Measurements from ENCODE around the gene ANK3.

ANK3 gene

DNA sequence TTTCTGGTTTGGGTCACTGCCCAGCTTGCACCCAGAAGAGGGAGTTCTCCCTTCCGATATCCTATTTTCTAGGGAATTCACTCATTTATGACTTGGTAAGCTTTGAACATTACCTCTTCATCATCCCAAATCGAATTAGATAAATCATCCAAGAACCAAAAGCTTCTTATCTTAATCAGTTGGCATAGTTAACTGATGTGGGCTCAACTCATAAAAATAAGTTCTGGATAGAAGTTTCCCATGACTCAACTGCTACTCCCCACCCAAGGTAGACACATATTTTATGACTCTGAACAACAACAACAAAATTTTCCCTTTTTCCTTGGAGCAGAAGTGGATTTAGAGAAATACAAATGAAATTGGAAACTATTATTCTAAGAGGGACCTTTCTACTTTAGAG, 380.4 kb downstream of the ANK3 start:
- intact Hi-C loops (cut with DNase I; ENCODE audit: low total_unique reads) = no loop called here
- no peaks in the 10 kb centered on the region for H3K27me3 ChIP-seq
- H3K27ac ChIP-seq = no peak overlapping the region
- no peaks in the 10 kb centered on the region for H3K36me3 ChIP-seq
- no peaks in the 10 kb centered on the region for H3K9me3 ChIP-seq
- no peak overlapping the region for H3K4me3 ChIP-seq
- DNase-seq = no peak
- H3K4me1 ChIP-seq = no peaks in the 10 kb centered on the region
- TF ChIP-seq, protein P1, sequence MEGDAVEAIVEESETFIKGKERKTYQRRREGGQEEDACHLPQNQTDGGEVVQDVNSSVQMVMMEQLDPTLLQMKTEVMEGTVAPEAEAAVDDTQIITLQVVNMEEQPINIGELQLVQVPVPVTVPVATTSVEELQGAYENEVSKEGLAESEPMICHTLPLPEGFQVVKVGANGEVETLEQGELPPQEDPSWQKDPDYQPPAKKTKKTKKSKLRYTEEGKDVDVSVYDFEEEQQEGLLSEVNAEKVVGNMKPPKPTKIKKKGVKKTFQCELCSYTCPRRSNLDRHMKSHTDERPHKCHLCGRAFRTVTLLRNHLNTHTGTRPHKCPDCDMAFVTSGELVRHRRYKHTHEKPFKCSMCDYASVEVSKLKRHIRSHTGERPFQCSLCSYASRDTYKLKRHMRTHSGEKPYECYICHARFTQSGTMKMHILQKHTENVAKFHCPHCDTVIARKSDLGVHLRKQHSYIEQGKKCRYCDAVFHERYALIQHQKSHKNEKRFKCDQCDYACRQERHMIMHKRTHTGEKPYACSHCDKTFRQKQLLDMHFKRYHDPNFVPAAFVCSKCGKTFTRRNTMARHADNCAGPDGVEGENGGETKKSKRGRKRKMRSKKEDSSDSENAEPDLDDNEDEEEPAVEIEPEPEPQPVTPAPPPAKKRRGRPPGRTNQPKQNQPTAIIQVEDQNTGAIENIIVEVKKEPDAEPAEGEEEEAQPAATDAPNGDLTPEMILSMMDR (IDR thresholded peaks at IDR 0.05) = no peak

DNA sequence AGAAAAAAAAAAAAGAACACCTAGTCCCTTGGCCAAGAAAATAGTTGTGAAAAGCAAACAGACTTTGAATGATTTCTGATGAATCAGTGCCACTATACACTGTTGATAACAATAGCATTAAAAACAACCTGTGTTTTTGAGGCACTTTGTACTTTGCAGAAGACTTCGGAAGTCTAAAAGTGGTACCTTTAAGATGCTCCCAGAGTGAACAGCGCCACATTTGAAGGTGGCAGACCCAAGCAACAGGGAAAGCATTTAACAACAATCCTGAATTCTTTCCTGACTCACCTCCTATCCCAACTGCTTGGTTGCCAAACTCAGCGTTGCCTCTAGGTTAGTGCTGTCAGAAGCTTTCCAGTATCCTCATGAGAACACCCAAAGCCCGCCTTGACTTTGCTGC, 380.9 kb downstream of the ANK3 start:
- intact Hi-C loops (cut with DNase I; ENCODE audit: low total_unique reads) = no loop called here
- no peak overlapping the region for H3K27ac ChIP-seq

GRCh38 chr10:60006062-60006461, 383.6 kb downstream of the ANK3 start:
- Histone ChIP-seq H3K9me3 (no peaks in the 10 kb centered on the region), H3K27ac (no peak overlapping the region), H3K27me3 (no peaks in the 10 kb centered on the region), H3K36me3 (no peaks in the 10 kb centered on the region), H3K4me3 (no peak overlapping the region), H3K4me1 (peaks cover 0 to 7% (median 0%) of the 10 kb centered on the region in 4 donors)
- no peak for DNase-seq
- intact Hi-C loops (cut with DNase I; ENCODE audit: low total_unique reads) = no loop called here
- TF ChIP-seq, protein P1 (IDR thresholded peaks at IDR 0.05) = no peak

More for the DNA sequence above, 380.9 kb downstream of the ANK3 start:
- DNase-seq = no peak
- H3K4me3 ChIP-seq = no peak overlapping the region
- H3K27me3 ChIP-seq = no peaks in the 10 kb centered on the region
- peaks cover 0 to under 1% (median 0%) of the 10 kb centered on the region in 4 donors for H3K4me1 ChIP-seq
- no peaks in the 10 kb centered on the region for H3K9me3 ChIP-seq
- TF ChIP-seq, protein P1 (IDR thresholded peaks at IDR 0.05) = no peak
- no peaks in the 10 kb centered on the region for H3K36me3 ChIP-seq

DNA sequence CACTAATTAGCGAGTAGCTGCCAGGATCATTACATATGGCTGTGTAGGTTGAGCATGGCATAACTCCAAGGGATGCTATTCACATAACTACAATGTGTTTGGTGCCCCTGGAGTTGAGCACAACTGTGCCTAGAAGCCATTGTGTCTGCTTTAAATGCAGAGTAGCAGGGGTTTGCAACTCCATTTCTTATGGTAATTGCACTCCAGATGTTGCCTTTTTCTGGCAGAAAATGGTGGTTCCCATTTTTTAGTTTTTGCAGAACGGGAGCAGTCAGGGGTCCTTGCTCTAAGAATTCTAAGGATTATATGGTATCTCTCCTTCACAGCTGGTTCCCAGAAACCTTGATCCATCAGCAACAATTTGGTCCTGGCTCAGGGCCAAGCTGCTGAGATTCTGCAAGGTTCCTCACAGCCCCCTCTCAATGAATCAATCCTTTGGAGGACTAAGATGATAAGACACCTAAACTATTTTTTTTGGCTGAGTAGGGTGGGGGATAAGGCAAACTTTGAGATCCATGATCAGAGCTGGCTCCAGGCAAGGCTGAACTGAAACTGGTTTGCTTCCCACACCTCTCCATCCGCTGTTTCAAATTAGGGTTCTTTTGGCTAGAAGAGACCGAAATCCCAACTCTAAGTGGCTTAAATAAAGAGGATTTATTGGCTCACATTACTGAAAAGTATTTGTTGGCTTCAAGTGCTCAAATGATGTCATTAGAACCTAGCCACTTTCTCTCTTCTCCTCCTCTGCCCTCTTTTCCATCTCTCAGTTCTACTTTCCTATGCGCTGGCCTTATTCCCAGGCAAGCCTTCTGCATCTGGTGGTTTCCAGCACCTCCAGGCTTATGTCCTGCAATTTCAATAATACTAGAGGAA, 385.8 kb downstream of the ANK3 start:
- intact Hi-C loops (cut with DNase I; ENCODE audit: low total_unique reads) = no loop called here
- Histone ChIP-seq H3K36me3 (no peaks in the 10 kb centered on the region), H3K4me1 (peaks cover 0 to 7% (median 0%) of the 10 kb centered on the region in 4 donors), H3K9me3 (no peaks in the 10 kb centered on the region), H3K27me3 (no peaks in the 10 kb centered on the region), H3K27ac (no peak overlapping the region), H3K4me3 (no peak overlapping the region)
- DNase-seq = no peak
- TF ChIP-seq, protein P1 (IDR thresholded peaks at IDR 0.05) = no peak

GRCh38 chr10:60000747-60001146, 388.9 kb downstream of the ANK3 start:
- no peak overlapping the region for H3K4me3 ChIP-seq
- H3K4me1 ChIP-seq = peaks cover 0 to 7% (median 0%) of the 10 kb centered on the region in 4 donors
- no peak overlapping the region for H3K27ac ChIP-seq
- H3K36me3 ChIP-seq = no peaks in the 10 kb centered on the region
- H3K9me3 ChIP-seq = no peaks in the 10 kb centered on the region
- no peak for DNase-seq
- no peaks in the 10 kb centered on the region for H3K27me3 ChIP-seq
- TF ChIP-seq, protein P1 (IDR thresholded peaks at IDR 0.05) = no peak
- intact Hi-C loops (cut with DNase I; ENCODE audit: low total_unique reads) = no loop called here
